Fibroblast of the aortic adventitia (primary cell): ENCODE results near the gene PHC2. TPM values are rescaled to one million over a fixed set of nuclear protein-coding genes. Genes with fewer than 3 reads are reported as not detected.

ENCODE experiments used
- DNase-seq: peaks from one replicate; pipeline ENCODE4 v3.0.0-alpha.2; 2010; ENCODE audit warnings: low read depth
- H3K4me3 ChIP-seq: 2 replicates; pipeline ENCODE4 v1.5.1; 2011; ENCODE audit warnings: low read depth, mild to moderate bottlenecking, control low read depth, low read length, moderate library complexity
- CTCF ChIP-seq: IDR thresholded peaks from 2 replicates; pipeline ENCODE4 v1.5.1; 2011; ENCODE audit warnings: mild to moderate bottlenecking, low read length, control low read depth, inconsistent platforms; ENCODE audit not compliant: insufficient read depth
- total RNA-seq: library from RNA; depleted of rRNA; stranded (reverse); fragments of >200 nt; gene quantifications from 2 replicates; pipeline ENCODE4 v1.2.3, GENCODE V29; 2012; ENCODE audit warnings: low replicate concordance

PHC2 gene, protein sequence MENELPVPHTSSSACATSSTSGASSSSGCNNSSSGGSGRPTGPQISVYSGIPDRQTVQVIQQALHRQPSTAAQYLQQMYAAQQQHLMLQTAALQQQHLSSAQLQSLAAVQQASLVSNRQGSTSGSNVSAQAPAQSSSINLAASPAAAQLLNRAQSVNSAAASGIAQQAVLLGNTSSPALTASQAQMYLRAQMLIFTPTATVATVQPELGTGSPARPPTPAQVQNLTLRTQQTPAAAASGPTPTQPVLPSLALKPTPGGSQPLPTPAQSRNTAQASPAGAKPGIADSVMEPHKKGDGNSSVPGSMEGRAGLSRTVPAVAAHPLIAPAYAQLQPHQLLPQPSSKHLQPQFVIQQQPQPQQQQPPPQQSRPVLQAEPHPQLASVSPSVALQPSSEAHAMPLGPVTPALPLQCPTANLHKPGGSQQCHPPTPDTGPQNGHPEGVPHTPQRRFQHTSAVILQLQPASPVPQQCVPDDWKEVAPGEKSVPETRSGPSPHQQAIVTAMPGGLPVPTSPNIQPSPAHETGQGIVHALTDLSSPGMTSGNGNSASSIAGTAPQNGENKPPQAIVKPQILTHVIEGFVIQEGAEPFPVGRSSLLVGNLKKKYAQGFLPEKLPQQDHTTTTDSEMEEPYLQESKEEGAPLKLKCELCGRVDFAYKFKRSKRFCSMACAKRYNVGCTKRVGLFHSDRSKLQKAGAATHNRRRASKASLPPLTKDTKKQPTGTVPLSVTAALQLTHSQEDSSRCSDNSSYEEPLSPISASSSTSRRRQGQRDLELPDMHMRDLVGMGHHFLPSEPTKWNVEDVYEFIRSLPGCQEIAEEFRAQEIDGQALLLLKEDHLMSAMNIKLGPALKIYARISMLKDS
- total RNA-seq = 30.3 and 50.5 TPM in 2 replicates

DNA sequence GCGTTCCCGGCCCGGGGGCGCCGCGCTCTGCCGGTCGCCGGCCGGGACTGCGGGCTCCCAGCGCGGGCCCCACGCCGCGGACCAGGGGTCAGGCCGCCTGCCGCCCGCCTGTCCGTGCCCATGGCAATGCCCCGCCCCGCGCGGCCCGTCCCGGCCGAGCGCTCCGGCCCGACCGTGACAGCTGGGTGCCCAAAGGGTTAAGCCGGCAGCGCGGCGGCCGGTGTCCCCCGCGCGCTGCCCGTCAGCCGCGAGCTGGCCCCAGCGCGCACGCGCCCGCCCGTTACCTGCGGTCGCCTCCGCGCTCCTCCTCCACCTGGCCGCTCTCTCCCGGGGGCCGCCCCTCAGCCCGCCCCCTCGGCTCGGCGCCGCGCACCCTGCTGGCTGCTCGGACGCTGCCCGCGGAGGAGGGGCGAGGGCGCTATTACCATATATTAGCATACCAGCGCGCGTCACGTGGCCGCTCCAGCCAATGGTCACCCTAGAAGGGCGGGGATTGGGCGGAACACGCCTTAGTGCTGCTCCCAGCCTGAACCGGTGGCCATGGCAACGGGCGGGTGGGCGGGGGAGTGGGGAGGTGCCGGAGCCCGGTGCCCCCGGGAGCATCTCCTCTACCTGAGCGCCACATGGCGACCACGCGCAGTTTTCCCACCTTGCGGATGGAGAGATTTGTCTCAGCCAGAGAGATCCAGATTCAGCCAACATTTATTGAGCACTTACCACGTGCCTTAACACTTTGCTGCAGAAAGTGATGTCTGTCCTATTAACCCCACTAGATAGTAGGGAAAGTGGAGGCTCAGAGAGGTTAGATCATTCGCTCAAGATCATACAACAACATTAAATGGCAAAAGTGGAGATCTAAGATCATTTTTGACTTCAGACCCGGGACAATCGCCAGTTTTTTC lies at the start of gene PHC2:
PHC2 (minus strand) TSS at position 404 of the 902 bp plus-strand sequence. CDS start 55,556 bp downstream, outside the sequence.
- peak within 1 kb of the TSS; percentile 77 for H3K4me3 ChIP-seq
- peak; percentile 93 for DNase-seq
- TF ChIP-seq CTCF = peak; percentile 15

- no peak for TF ChIP-seq CTCF
These were observed 46.6 kb upstream of the PHC2 start for GRCh38 chr1:33477451-33477850.

GRCh38 chr1:33473900-33474299 lies 43.0 kb upstream of the PHC2 start:
- H3K4me3 ChIP-seq = no peak overlapping the region
- TF ChIP-seq CTCF = no peak
- no peak for DNase-seq

More at GRCh38 chr1:33477451-33477850, 46.6 kb upstream of the PHC2 start:
- DNase-seq = no peak
- H3K4me3 ChIP-seq = no peak overlapping the region

DNA sequence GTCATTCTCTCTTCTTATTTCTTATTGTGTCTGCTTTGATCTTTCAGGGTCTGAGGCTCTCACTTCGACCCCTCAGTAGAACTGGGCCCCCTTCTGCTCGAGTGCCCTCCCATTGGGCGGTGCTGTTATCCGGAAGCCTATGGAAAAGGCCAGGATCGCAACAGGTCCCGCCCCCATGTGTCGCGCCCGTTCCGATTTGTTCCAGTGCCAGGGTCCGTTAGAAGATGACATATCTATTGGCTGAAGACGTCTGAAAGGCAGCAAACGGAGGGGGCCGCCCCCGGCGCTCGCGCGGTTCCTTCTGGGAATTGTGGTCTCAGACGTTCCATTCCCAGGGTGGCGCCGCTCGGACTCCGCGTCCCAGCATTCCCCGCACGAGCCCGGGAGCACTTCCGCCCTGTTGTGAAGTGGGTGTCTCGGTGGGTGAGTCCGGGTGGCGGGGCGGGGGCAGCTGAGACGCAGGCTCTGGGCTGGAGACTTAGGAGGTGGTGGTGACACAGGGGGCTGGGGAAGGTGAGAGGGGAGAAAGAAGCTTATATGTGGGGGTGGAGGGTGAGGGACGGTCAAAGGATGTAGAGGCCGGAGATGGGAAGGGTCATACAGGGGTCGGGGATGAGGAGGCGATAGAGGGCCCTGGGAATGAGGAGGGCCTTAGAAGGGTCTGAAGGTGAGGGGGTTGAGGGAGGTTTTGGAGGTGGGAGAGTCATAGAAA lies 41.5 kb upstream of the PHC2 start, which contains the start of gene ZSCAN20:
ZSCAN20 (plus strand) TSS at position 377 of the 712 bp plus-strand sequence. CDS start 6,644 bp downstream, outside the sequence.
- no peak for TF ChIP-seq CTCF
- H3K4me3 ChIP-seq = peak within 1 kb of the TSS; percentile 87
- DNase-seq = peak; percentile 98

GRCh38 chr1:33471416-33471815 lies 40.5 kb upstream of the PHC2 start:
- DNase-seq = no peak
- H3K4me3 ChIP-seq = no peak overlapping the region
- TF ChIP-seq CTCF = no peak
